SK-N-SH (cell line): Measurements from ENCODE around the gene DNAJC9.

ENCODE experiments used
- EP300 ChIP-seq, 2 experiments: IDR thresholded peaks; 2 replicates each; pipeline versions ENCODE4 v1.4.0 to v1.6.1; 2012; ENCODE audit warnings: borderline replicate concordance in 1 of 2, low read depth in 1 of 2, low read length in 1 of 2
- FOSL2 ChIP-seq: IDR thresholded peaks from 2 replicates; pipeline ENCODE4 v1.4.0; 2012; ENCODE audit warnings: low read depth, mild to moderate bottlenecking, moderate library complexity, borderline replicate concordance
- FOXJ3 ChIP-seq: sonication (generic); formaldehyde crosslinking; IDR thresholded peaks from 2 replicates; pipeline ENCODE4 v1.5.1; 2020; ENCODE audit warnings: mild to moderate bottlenecking, missing genetic modification reagents
- JUND ChIP-seq: IDR thresholded peaks from 2 replicates; pipeline ENCODE4 v1.4.0; 2012
- NRF1 ChIP-seq: IDR thresholded peaks from 2 replicates; pipeline ENCODE4 v1.6.1; 2012; ENCODE audit warnings: low read depth, mild to moderate bottlenecking, low read length
- POLR2AphosphoS5 ChIP-seq: IDR thresholded peaks from 2 replicates; pipeline ENCODE4 v1.6.1; 2012; ENCODE audit warnings: low read depth, low read length
- RCOR1 ChIP-seq: fragments of 150-350 bp; IDR thresholded peaks from 2 replicates; pipeline ENCODE4 v1.6.1; 2017; ENCODE audit warnings: antibody characterized with exemption, low read length
- REST ChIP-seq: IDR thresholded peaks from 2 replicates; pipeline ENCODE4 v1.6.1; 2012; ENCODE audit warnings: mild to moderate bottlenecking, low read depth, low read length, moderate library complexity
- RFX5 ChIP-seq: IDR thresholded peaks from 2 replicates; pipeline ENCODE4 v1.6.1; 2012; ENCODE audit warnings: mild to moderate bottlenecking, improper control_type of control experiment, low read length
- TF ChIP-seq, protein P1 (sequence below): IDR thresholded peaks from 2 replicates; pipeline ENCODE4 v1.4.0; 2012; ENCODE audit warnings: low read depth
- TF ChIP-seq, protein P2 (sequence below): fragments of 200-600 bp; sonication (generic); IDR thresholded peaks from 2 replicates; pipeline ENCODE4 v1.6.1; 2017; ENCODE audit warnings: antibody characterized with exemption, mild to moderate bottlenecking, moderate library complexity
- TF ChIP-seq, protein P3 (sequence below): IDR thresholded peaks from 2 replicates; pipeline ENCODE4 v1.4.0; 2012; ENCODE audit warnings: low read depth, borderline replicate concordance
- TF ChIP-seq, protein P4 (sequence below): fragments of 150-350 bp; IDR thresholded peaks from 2 replicates; pipeline ENCODE4 v1.6.1; 2017; ENCODE audit warnings: antibody characterized with exemption, low read length, low read depth, borderline replicate concordance

DNA sequence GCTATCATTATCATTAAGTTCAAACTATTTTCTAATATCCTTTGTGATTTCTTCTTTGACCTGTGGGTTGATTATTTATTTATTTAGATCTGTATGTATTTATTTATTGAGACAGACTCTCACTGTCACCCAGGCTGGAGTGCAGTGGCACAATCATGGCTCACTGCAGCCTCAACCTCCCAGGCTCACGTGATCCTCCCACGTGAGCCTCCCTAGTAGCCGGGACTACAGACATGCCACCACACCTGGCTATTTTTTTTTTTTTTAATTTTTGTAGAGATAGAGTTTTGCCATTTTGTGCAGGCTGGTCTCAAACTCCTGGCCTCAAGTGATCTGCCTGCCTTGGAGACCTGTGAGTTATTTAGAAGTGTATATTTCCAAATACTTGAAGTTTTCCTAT lies 34.0 kb upstream of the DNAJC9 start:
- TF ChIP-seq, protein P1, sequence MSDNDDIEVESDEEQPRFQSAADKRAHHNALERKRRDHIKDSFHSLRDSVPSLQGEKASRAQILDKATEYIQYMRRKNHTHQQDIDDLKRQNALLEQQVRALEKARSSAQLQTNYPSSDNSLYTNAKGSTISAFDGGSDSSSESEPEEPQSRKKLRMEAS, result no peak
- TF ChIP-seq, protein P2, sequence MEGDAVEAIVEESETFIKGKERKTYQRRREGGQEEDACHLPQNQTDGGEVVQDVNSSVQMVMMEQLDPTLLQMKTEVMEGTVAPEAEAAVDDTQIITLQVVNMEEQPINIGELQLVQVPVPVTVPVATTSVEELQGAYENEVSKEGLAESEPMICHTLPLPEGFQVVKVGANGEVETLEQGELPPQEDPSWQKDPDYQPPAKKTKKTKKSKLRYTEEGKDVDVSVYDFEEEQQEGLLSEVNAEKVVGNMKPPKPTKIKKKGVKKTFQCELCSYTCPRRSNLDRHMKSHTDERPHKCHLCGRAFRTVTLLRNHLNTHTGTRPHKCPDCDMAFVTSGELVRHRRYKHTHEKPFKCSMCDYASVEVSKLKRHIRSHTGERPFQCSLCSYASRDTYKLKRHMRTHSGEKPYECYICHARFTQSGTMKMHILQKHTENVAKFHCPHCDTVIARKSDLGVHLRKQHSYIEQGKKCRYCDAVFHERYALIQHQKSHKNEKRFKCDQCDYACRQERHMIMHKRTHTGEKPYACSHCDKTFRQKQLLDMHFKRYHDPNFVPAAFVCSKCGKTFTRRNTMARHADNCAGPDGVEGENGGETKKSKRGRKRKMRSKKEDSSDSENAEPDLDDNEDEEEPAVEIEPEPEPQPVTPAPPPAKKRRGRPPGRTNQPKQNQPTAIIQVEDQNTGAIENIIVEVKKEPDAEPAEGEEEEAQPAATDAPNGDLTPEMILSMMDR, result no peak
- TF ChIP-seq NRF1, result no peak
- TF ChIP-seq RFX5, result no peak
- TF ChIP-seq POLR2AphosphoS5, result no peak
- TF ChIP-seq EP300 (IDR thresholded peaks at IDR 0.05; ENCODE audit: borderline replicate concordance in 1 of 2, low read depth in 1 of 2, low read length in 1 of 2), result no peak
- no peak for TF ChIP-seq RCOR1
- TF ChIP-seq JUND, result no peak
- TF ChIP-seq, protein P3, sequence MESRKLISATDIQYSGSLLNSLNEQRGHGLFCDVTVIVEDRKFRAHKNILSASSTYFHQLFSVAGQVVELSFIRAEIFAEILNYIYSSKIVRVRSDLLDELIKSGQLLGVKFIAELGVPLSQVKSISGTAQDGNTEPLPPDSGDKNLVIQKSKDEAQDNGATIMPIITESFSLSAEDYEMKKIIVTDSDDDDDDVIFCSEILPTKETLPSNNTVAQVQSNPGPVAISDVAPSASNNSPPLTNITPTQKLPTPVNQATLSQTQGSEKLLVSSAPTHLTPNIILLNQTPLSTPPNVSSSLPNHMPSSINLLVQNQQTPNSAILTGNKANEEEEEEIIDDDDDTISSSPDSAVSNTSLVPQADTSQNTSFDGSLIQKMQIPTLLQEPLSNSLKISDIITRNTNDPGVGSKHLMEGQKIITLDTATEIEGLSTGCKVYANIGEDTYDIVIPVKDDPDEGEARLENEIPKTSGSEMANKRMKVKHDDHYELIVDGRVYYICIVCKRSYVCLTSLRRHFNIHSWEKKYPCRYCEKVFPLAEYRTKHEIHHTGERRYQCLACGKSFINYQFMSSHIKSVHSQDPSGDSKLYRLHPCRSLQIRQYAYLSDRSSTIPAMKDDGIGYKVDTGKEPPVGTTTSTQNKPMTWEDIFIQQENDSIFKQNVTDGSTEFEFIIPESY, result no peak
- TF ChIP-seq, protein P4, sequence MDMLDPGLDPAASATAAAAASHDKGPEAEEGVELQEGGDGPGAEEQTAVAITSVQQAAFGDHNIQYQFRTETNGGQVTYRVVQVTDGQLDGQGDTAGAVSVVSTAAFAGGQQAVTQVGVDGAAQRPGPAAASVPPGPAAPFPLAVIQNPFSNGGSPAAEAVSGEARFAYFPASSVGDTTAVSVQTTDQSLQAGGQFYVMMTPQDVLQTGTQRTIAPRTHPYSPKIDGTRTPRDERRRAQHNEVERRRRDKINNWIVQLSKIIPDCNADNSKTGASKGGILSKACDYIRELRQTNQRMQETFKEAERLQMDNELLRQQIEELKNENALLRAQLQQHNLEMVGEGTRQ, result no peak
- TF ChIP-seq REST, result no peak
- TF ChIP-seq FOXJ3 (CRISPR knock-in tag), result no peak
- TF ChIP-seq FOSL2, result no peak
